HG03066 (cell line): Measurements from ENCODE around the gene STAB2.

ENCODE experiments used
- ATAC-seq: cut with Tn5 transposase; IDR thresholded peaks from one replicate; pipeline ENCODE4 v1.9.1; 2021; ENCODE audit warnings: low read depth; ENCODE audit not compliant: unreplicated experiment

STAB2 gene

GRCh38 chr12:103735291-103735690 is 148.2 kb downstream of the STAB2 start:
- no peak for ATAC-seq

GRCh38 chr12:103736572-103736971 is 149.5 kb downstream of the STAB2 start:
- ATAC-seq: no peak

- ATAC-seq: no peak
These were observed 150.8 kb downstream of the STAB2 start for GRCh38 chr12:103737881-103738280.

- ATAC-seq: no peak
These were observed 155.4 kb downstream of the STAB2 start for GRCh38 chr12:103742349-103742932.

- ATAC-seq: no peak
These were observed 156.7 kb downstream of the STAB2 start for GRCh38 chr12:103743788-103744187.

- ATAC-seq: no peak
These were observed 158.9 kb downstream of the STAB2 start for GRCh38 chr12:103745962-103746361.

GRCh38 chr12:103748002-103748401 is 160.9 kb downstream of the STAB2 start:
- no peak for ATAC-seq

- no peak for ATAC-seq
These were observed 161.8 kb downstream of the STAB2 start for GRCh38 chr12:103748875-103749274.

- no peak for ATAC-seq
These were observed 164.1 kb downstream of the STAB2 start for GRCh38 chr12:103751171-103751570.

GRCh38 chr12:103751600-103751999 is 164.5 kb downstream of the STAB2 start:
- no peak for ATAC-seq

- no peak for ATAC-seq
These were observed 168.4 kb downstream of the STAB2 start for GRCh38 chr12:103755425-103755824.

- ATAC-seq: no peak
These were observed 169.4 kb downstream of the STAB2 start for GRCh38 chr12:103756443-103756842.

GRCh38 chr12:103757248-103757647 is 170.2 kb downstream of the STAB2 start:
- ATAC-seq: no peak

- ATAC-seq: no peak
These were observed 171.4 kb downstream of the STAB2 start for GRCh38 chr12:103758310-103759089.

GRCh38 chr12:103762473-103762872 is 175.4 kb downstream of the STAB2 start:
- no peak for ATAC-seq

- ATAC-seq: no peak
These were observed 178.2 kb downstream of the STAB2 start for GRCh38 chr12:103765322-103765721.

- no peak for ATAC-seq
These were observed 179.0 kb downstream of the STAB2 start for GRCh38 chr12:103766028-103766427.

GRCh38 chr12:103768467-103769123 is 181.5 kb downstream of the STAB2 start:
- ATAC-seq: no peak

GRCh38 chr12:103769240-103769945 is 182.3 kb downstream of the STAB2 start:
- ATAC-seq: no peak

- ATAC-seq: no peak
These were observed 184.4 kb downstream of the STAB2 start for GRCh38 chr12:103771466-103771865.
